GM21786 (cell line): ENCODE results near the gene IGSF9B.

Source experiments
- ATAC-seq: cut with Tn5 transposase; IDR thresholded peaks from one replicate; pipeline ENCODE4 v1.9.1; 2021; ENCODE audit not compliant: unreplicated experiment

The IGSF9B gene

GRCh38 chr11:133865466-133865865, 91.3 kb downstream of the IGSF9B start:
- no peak for ATAC-seq

DNA sequence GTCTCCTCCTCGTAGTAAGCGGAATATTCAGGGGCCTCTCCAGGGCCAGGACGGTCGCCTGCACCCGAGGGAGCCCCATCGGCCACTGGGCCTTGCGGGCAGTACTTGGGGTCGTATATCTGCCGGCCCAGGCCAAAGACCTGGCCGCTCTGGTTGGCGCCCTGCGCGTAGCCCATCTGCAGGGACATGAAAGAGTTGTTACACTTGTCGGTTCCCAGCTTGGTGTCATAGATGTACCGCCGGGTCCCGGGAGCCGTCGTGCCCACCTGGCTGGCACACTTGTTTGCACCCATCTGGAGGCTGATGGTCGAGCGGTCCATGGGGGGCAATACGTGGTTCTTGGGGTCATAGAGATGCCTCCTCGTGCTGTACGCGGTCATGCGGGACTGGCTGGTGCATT, 92.0 kb downstream of the IGSF9B start:
- ATAC-seq: no peak

- ATAC-seq: no peak
Measured at GRCh38 chr11:133860151-133860550, 96.6 kb downstream of the IGSF9B start.
